ENCODE data around the gene AQP12B. TPM values are rescaled to one million over a fixed set of nuclear protein-coding genes. Genes with fewer than 3 reads are reported as not detected.
A peak's percentile ranks its signal among the peaks of the same experiment; 100 is the strongest.
"Not testable (repeated sequence)": the region's sequence is repeated elsewhere in the genome, so short reads cannot be mapped to it uniquely, and the experiment has no call there.

The AQP12B gene, protein sequence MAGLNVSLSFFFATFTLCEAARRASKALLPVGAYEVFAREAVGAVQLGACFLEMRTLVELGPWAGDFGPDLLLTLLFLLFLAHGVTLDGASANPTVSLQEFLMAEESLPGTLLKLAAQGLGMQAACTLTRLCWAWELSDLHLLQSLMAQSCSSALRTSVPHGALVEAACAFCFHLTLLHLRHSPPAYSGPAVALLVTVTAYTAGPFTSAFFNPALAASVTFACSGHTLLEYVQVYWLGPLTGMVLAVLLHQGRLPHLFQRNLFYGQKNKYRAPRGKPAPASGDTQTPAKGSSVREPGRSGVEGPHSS
- not detected in 2 replicates for total RNA-seq (2021)
- long read RNA-seq = 0 reads

DNA sequence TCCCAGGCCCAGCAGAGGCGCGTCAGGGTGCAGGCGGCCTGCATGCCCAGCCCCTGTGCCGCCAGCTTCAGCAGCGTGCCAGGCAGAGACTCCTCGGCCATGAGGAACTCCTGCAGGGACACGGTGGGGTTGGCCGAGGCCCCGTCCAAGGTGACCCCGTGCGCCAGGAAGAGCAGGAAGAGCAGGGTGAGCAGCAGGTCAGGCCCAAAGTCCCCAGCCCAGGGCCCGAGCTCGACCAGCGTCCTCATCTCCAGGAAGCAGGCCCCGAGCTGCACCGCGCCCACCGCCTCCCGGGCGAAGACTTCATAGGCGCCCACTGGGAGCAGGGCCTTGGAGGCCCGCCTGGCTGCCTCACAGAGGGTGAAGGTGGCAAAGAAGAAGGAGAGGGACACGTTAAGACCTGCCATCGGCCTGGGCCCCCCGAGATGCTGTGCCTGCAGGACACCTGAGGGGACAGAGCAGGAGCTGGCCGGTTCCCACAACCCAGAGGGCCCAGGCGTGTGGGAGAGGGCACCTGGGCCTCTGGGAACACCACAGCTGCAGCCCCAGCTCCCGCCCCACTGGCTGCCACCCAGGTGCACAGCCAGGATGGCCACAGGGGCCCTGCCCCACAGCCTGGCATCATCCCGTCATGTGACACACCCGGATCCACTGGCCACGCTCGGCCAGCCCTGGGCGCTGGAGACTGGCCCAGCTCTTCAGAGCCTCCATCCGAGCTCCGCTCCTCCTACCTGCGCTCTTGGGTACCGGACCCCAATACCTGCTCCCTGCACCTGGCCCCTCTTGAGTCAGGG is at the start of gene AQP12B:
Gene AQP12B, minus strand, starts transcription at position 455 of the 794 bp plus-strand sequence. Its CDS starts 48 bp downstream, at position 407.
- H2BK120ac ChIP-seq (ENCODE audit: low read depth, low read length, poor library complexity, severe bottlenecking); H3K9me3 Mint-ChIP-seq; H3K79me1 ChIP-seq (ENCODE audit: insufficient read depth, low read depth, low read length, poor library complexity, severe bottlenecking); H4K5ac ChIP-seq (ENCODE audit: insufficient read length, low read depth, low read length); H3K23ac ChIP-seq (ENCODE audit: insufficient read length, low read depth, low read length); H3K14ac ChIP-seq (ENCODE audit: insufficient read depth, low read length); H4K8ac ChIP-seq (replicated peaks; ENCODE audit: insufficient read length, low read depth, low read length); H3K18ac ChIP-seq (ENCODE audit: insufficient read length, low read depth, low read length); H3K27ac ChIP-seq (ENCODE audit: insufficient read length, low read depth, low read length); H3K4me2 ChIP-seq (ENCODE audit: insufficient read depth, insufficient read length, low read length); H4K20me1 ChIP-seq (ENCODE audit: control insufficient read depth, insufficient read depth, insufficient read length); H2AFZ ChIP-seq (ENCODE audit: low read length); H3K9me3 ChIP-seq (ENCODE audit: control insufficient read depth, low read depth, low read length); H3K23me2 ChIP-seq (ENCODE audit: insufficient read length, low read depth, low read length, poor library complexity, severe bottlenecking); H2BK15ac ChIP-seq (ENCODE audit: low read depth, low read length); H2BK20ac ChIP-seq (ENCODE audit: low read depth, low read length, poor library complexity, severe bottlenecking); H2AK5ac ChIP-seq (ENCODE audit: insufficient read length, low read length); H3K56ac ChIP-seq (ENCODE audit: insufficient read length, low read depth, low read length); H3K9ac ChIP-seq (ENCODE audit: extremely low read depth, insufficient read length, low read length); H3K27me3 Mint-ChIP-seq (ENCODE audit: low read depth); H3K4me1 ChIP-seq (ENCODE audit: insufficient read depth, low read length); H3K4me3 Mint-ChIP-seq; H3T11ph ChIP-seq (ENCODE audit: low read length); H3K27me3 ChIP-seq (ENCODE audit: insufficient read depth, low read length); H2BK5ac ChIP-seq (ENCODE audit: insufficient read length, low read length); H3K79me2 ChIP-seq (ENCODE audit: insufficient read depth, low read length); H4K91ac ChIP-seq (ENCODE audit: insufficient read length, low read depth, low read length); H3K4me1 Mint-ChIP-seq; H3K4ac ChIP-seq (ENCODE audit: low read depth, low read length); H2BK12ac ChIP-seq (ENCODE audit: insufficient read length, low read depth, low read length); H3K36me3 Mint-ChIP-seq (ENCODE audit: insufficient read depth in 1 of 3, low read depth in 3 of 3): not testable (repeated sequence)
- no CpG with 5 or more reads among the region's 37 CpGs for WGBS (ENCODE audit: extremely low coverage, insufficient read length, low lambda C conversion rate)
- peak; percentile 31 for DNase-seq
- H3K27ac Mint-ChIP-seq = peak within 1 kb of the TSS in 1 of 3 experiments; percentile 48; a peak in 1 of 7 replicates
